GM12878 (cell line): ENCODE data around the gene RNF34. TPM values are rescaled to one million over a fixed set of nuclear protein-coding genes. Genes with fewer than 3 reads are reported as not detected.

Source experiments
- MYC ChIP-seq: IDR thresholded peaks from 2 replicates; pipeline ENCODE4 v1.6.1; 2011; ENCODE audit warnings: mild to moderate bottlenecking, low read length, moderate library complexity, inconsistent platforms; ENCODE audit not compliant: insufficient read depth, insufficient replicate concordance, insufficient read length, severe bottlenecking
- POLR2AphosphoS2 ChIP-seq: IDR thresholded peaks from 2 replicates; pipeline ENCODE4 v1.6.1; 2011; ENCODE audit warnings: low read depth, mild to moderate bottlenecking, low read length, improper control_type of control experiment, moderate library complexity
- RB1 ChIP-seq: fragments of 450-650 bp; formaldehyde crosslinking; IDR thresholded peaks from 2 replicates; pipeline ENCODE4 v1.6.1; 2017; ENCODE audit warnings: mild to moderate bottlenecking, borderline replicate concordance
- SIN3A ChIP-seq: IDR thresholded peaks from 2 replicates; pipeline ENCODE4 v1.6.1; 2012; ENCODE audit warnings: low read depth, low read length, improper control_type of control experiment
- SUPT20H ChIP-seq: IDR thresholded peaks from 2 replicates; pipeline ENCODE4 v1.6.1; 2011; ENCODE audit warnings: low read depth, mild to moderate bottlenecking, low read length, moderate library complexity, borderline replicate concordance; ENCODE audit not compliant: control insufficient read depth
- TCF3 ChIP-seq: IDR thresholded peaks from 2 replicates; pipeline ENCODE4 v1.6.1; 2012; ENCODE audit warnings: low read depth, mild to moderate bottlenecking, low read length, borderline replicate concordance; ENCODE audit not compliant: insufficient read depth
- YY1 ChIP-seq: IDR thresholded peaks from 2 replicates; pipeline ENCODE4 v1.6.1; 2011; ENCODE audit warnings: low read depth, mild to moderate bottlenecking, low read length
- polyA plus RNA-seq, 11 experiments: library from polyadenylated mRNA; depleted of rRNA in 4 of 11; unstranded in 6 of 11; stranded (reverse) in 5 of 11; fragments of >200 nt; fragmentation: Nextera tagmentation in 4 of 11; fragmentation: Illumina TruSeq in 1 of 11; extraction: Ambion mirVana in 4 of 11; extraction: Trizol in 1 of 11; gene quantifications; 1 replicate in 1 of 11; 2 replicates in 10 of 11; pipeline versions ENCODE4 v1.2.1 to v1.2.3, GENCODE V29; 2011 to 2016; ENCODE audit warnings: inconsistent platforms in 2 of 11, missing spikeins in 2 of 11, low read depth in 1 of 11
- total RNA-seq, 4 experiments: library from RNA; depleted of rRNA in 3 of 4; stranded (reverse); fragments of >200 nt in 3 of 4; fragmentation: Illumina TruSeq in 1 of 4; extraction: Trizol in 1 of 4; gene quantifications; 2 replicates each; pipeline versions ENCODE4 v1.2.1 to v1.2.3, GENCODE V29; 2013 to 2021
- TF ChIP-seq, protein P1 (sequence below): IDR thresholded peaks from 2 replicates; pipeline ENCODE4 v1.6.1; 2012; ENCODE audit warnings: mild to moderate bottlenecking, low read depth, low read length
- TF ChIP-seq, protein P2 (sequence below), 3 experiments: IDR thresholded peaks in 2 of 3; conservative IDR thresholded peaks in 1 of 3; 2 replicates each; pipeline ENCODE4 v1.5.1; 2011; ENCODE audit warnings: low read depth in 3 of 3, low read length in 3 of 3, mild to moderate bottlenecking in 3 of 3, control low read depth in 2 of 3, moderate library complexity in 2 of 3, inconsistent platforms in 1 of 3, mixed read lengths in 1 of 3; ENCODE audit not compliant: control insufficient read depth in 2 of 3, insufficient read depth in 1 of 3; ENCODE audit errors: extremely low read depth in 1 of 3
- TF ChIP-seq, protein P3 (sequence below): fragments of 450-650 bp; conservative IDR thresholded peaks from 2 replicates; pipeline ENCODE4 v1.6.1; 2017; ENCODE audit warnings: mild to moderate bottlenecking, moderate library complexity
- TF ChIP-seq, protein P4 (sequence below): fragments of 450-650 bp; IDR thresholded peaks from 2 replicates; pipeline ENCODE4 v1.6.1; 2017; ENCODE audit warnings: borderline replicate concordance
- TF ChIP-seq, protein P5 (sequence below): fragments of 450-650 bp; formaldehyde crosslinking; IDR thresholded peaks from 2 replicates; pipeline ENCODE4 v1.4.0; 2022; ENCODE audit warnings: mild to moderate bottlenecking, moderate library complexity

Gene RNF34
- total and polyA plus RNA-seq, 10 of the 15 experiments (the other 5 are each of a cell fraction or from before 2014, with no cell fraction given) = 63.6 to 199 (median 115) TPM

DNA sequence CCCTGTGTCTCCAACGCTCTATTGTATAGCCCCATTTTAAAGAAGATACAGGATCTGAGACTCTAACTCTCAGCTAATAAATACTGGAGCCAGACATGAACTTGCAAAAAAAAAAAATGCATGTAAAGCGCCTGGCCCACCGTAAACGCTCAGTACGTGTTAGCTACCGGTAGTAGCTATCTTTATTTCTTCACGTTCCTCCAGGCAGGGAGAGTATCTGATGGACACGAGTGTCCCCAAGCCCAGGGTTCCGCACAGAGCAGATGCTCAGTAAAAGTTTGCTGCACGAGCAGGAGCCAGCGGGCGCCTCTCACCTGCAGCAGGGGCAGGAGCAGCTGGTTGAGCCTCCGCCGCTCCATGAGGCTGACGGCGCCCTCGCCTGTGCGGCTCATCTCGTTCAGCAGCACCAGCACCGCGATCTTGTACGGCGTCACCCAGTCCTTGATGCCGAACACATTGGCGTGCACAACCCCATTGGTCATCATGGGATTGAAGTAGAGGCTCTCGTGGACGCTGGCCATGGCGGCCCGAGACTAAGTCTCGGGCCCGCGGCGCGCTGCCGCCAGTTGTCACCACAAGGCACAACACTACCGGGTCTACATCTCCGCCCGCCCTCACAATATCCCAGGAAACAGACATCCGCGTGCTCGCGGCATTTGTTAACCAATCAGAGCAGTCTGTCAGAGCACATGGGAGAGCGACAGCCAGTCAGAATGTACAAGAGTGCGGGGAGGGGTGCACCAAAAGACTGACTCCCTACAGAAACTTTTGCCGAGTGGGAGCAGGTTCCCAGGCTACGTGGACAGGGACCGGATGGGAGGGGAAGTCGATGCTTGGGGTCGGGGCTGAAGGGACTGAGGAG lies 47.9 kb upstream of the RNF34 start, which contains the start of gene ANAPC5 (continued):
- TF ChIP-seq, protein P1, sequence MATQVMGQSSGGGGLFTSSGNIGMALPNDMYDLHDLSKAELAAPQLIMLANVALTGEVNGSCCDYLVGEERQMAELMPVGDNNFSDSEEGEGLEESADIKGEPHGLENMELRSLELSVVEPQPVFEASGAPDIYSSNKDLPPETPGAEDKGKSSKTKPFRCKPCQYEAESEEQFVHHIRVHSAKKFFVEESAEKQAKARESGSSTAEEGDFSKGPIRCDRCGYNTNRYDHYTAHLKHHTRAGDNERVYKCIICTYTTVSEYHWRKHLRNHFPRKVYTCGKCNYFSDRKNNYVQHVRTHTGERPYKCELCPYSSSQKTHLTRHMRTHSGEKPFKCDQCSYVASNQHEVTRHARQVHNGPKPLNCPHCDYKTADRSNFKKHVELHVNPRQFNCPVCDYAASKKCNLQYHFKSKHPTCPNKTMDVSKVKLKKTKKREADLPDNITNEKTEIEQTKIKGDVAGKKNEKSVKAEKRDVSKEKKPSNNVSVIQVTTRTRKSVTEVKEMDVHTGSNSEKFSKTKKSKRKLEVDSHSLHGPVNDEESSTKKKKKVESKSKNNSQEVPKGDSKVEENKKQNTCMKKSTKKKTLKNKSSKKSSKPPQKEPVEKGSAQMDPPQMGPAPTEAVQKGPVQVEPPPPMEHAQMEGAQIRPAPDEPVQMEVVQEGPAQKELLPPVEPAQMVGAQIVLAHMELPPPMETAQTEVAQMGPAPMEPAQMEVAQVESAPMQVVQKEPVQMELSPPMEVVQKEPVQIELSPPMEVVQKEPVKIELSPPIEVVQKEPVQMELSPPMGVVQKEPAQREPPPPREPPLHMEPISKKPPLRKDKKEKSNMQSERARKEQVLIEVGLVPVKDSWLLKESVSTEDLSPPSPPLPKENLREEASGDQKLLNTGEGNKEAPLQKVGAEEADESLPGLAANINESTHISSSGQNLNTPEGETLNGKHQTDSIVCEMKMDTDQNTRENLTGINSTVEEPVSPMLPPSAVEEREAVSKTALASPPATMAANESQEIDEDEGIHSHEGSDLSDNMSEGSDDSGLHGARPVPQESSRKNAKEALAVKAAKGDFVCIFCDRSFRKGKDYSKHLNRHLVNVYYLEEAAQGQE = no peak
- TF ChIP-seq, protein P2, sequence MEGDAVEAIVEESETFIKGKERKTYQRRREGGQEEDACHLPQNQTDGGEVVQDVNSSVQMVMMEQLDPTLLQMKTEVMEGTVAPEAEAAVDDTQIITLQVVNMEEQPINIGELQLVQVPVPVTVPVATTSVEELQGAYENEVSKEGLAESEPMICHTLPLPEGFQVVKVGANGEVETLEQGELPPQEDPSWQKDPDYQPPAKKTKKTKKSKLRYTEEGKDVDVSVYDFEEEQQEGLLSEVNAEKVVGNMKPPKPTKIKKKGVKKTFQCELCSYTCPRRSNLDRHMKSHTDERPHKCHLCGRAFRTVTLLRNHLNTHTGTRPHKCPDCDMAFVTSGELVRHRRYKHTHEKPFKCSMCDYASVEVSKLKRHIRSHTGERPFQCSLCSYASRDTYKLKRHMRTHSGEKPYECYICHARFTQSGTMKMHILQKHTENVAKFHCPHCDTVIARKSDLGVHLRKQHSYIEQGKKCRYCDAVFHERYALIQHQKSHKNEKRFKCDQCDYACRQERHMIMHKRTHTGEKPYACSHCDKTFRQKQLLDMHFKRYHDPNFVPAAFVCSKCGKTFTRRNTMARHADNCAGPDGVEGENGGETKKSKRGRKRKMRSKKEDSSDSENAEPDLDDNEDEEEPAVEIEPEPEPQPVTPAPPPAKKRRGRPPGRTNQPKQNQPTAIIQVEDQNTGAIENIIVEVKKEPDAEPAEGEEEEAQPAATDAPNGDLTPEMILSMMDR (IDR thresholded peaks at IDR 0.05 in 2 of 3, conservative IDR thresholded peaks at IDR 0.05 in 1 of 3; ENCODE audit: control insufficient read depth in 2 of 3, extremely low read depth in 1 of 3, insufficient read depth in 1 of 3, low read depth in 3 of 3, low read length in 3 of 3) = peak in 1 of 3 experiments; percentile 1; a peak in 1 of 6 replicates
- TF ChIP-seq MYC = no peak
- no peak for TF ChIP-seq POLR2AphosphoS2
- no peak for TF ChIP-seq SUPT20H
- peak; percentile 68 for TF ChIP-seq SIN3A
- peak; percentile 84 for TF ChIP-seq YY1
- TF ChIP-seq, protein P3, sequence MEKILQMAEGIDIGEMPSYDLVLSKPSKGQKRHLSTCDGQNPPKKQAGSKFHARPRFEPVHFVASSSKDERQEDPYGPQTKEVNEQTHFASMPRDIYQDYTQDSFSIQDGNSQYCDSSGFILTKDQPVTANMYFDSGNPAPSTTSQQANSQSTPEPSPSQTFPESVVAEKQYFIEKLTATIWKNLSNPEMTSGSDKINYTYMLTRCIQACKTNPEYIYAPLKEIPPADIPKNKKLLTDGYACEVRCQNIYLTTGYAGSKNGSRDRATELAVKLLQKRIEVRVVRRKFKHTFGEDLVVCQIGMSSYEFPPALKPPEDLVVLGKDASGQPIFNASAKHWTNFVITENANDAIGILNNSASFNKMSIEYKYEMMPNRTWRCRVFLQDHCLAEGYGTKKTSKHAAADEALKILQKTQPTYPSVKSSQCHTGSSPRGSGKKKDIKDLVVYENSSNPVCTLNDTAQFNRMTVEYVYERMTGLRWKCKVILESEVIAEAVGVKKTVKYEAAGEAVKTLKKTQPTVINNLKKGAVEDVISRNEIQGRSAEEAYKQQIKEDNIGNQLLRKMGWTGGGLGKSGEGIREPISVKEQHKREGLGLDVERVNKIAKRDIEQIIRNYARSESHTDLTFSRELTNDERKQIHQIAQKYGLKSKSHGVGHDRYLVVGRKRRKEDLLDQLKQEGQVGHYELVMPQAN = peak; percentile 92
- TF ChIP-seq TCF3 = peak; percentile 36; the same call in 1 of the 2 replicates
- TF ChIP-seq, protein P4, sequence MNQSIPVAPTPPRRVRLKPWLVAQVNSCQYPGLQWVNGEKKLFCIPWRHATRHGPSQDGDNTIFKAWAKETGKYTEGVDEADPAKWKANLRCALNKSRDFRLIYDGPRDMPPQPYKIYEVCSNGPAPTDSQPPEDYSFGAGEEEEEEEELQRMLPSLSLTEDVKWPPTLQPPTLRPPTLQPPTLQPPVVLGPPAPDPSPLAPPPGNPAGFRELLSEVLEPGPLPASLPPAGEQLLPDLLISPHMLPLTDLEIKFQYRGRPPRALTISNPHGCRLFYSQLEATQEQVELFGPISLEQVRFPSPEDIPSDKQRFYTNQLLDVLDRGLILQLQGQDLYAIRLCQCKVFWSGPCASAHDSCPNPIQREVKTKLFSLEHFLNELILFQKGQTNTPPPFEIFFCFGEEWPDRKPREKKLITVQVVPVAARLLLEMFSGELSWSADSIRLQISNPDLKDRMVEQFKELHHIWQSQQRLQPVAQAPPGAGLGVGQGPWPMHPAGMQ = peak; percentile 73
- TF ChIP-seq, protein P5, sequence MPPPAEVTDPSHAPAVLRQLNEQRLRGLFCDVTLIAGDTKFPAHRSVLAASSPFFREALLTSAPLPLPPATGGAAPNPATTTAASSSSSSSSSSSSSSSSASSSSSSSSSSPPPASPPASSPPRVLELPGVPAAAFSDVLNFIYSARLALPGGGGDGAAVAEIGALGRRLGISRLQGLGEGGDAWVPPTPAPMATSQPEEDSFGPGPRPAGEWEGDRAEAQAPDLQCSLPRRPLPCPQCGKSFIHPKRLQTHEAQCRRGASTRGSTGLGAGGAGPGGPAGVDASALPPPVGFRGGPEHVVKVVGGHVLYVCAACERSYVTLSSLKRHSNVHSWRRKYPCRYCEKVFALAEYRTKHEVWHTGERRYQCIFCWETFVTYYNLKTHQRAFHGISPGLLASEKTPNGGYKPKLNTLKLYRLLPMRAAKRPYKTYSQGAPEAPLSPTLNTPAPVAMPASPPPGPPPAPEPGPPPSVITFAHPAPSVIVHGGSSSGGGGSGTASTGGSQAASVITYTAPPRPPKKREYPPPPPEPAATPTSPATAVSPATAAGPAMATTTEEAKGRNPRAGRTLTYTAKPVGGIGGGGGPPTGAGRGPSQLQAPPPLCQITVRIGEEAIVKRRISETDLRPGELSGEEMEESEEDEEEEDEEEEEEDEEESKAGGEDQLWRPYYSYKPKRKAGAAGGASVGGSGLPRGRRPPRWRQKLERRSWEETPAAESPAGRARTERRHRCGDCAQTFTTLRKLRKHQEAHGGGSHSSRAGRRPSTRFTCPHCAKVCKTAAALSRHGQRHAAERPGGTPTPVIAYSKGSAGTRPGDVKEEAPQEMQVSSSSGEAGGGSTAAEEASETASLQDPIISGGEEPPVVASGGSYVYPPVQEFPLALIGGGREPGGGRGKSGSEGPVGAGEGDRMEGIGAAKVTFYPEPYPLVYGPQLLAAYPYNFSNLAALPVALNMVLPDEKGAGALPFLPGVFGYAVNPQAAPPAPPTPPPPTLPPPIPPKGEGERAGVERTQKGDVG (CRISPR knock-in tag) = no peak
- peak; percentile 66; the same call in 1 of the 2 replicates for TF ChIP-seq RB1
